Panc1 (cell line): ENCODE results near the gene GPATCH11. TPM values are rescaled to one million over a fixed set of nuclear protein-coding genes. Genes with fewer than 3 reads are reported as not detected.

ENCODE experiments used
- ATAC-seq: fragments of 200-7000 bp; cut with Tn5 transposase; 2 replicates; pipeline ENCODE4 v1.9.1; 2020; ENCODE audit warnings: mild to moderate bottlenecking, moderate library complexity
- BruUV-seq: library from RNA; stranded (reverse); fragments of 400-500 nt; replicated peaks from 2 replicates; lab custom pipeline; 2021; lab: Mats Ljungman, UMichigan
- CTCF ChIA-PET: fragments of 300-600 bp; sonication (Branson Sonifier 250); formaldehyde crosslinking; loops from one replicate; lab custom pipeline; 2022; ENCODE audit warnings: antibody characterized with exemption; lab: Charles Lee
- POLR2A ChIA-PET: fragments of 300-600 bp; sonication (Branson Sonifier 250); formaldehyde crosslinking; loops from one replicate; lab custom pipeline; 2022; ENCODE audit warnings: antibody characterized with exemption; lab: Charles Lee
- DNase-seq: peaks from one replicate; pipeline ENCODE4 v3.0.0-alpha.2; 2010; ENCODE audit warnings: low read depth, low spot score
- H3K27ac ChIP-seq: 2 replicates; pipeline ENCODE4 v1.5.1; 2011; ENCODE audit warnings: mild to moderate bottlenecking, low read length, inconsistent platforms
- H3K27me3 ChIP-seq: fragments of 200-500 bp; sonication (Bioruptor generic); 2 replicates; pipeline ENCODE4 v1.6.0; 2014; ENCODE audit warnings: low read length, inconsistent platforms; ENCODE audit not compliant: control insufficient read depth, insufficient read depth
- H3K36me3 ChIP-seq: fragments of 200-500 bp; sonication (Bioruptor generic); 2 replicates; pipeline ENCODE4 v1.5.1; 2014; ENCODE audit warnings: inconsistent platforms, mild to moderate bottlenecking, low read length, moderate library complexity; ENCODE audit not compliant: control insufficient read depth, insufficient read depth
- H3K4me1 ChIP-seq: 2 replicates; pipeline ENCODE4 v1.5.1; 2011; ENCODE audit warnings: inconsistent platforms, mild to moderate bottlenecking, low read length, moderate library complexity; ENCODE audit not compliant: control insufficient read depth, insufficient read depth
- H3K4me3 ChIP-seq, 2 experiments: 2 replicates each; pipeline ENCODE4 v1.5.1; 2011 to 2012; ENCODE audit warnings: low read depth in 2 of 2, low read length in 2 of 2, mild to moderate bottlenecking in 2 of 2, inconsistent platforms in 1 of 2, moderate library complexity in 1 of 2
- H3K9me3 ChIP-seq: fragments of 200-500 bp; sonication (Bioruptor generic); 2 replicates; pipeline ENCODE4 v1.5.1; 2014; ENCODE audit warnings: low read depth, mild to moderate bottlenecking, inconsistent platforms, low read length, moderate library complexity; ENCODE audit not compliant: control insufficient read depth, insufficient read depth
- POLR2AphosphoS5 ChIP-seq: IDR thresholded peaks from 2 replicates; pipeline ENCODE4 v1.6.1; 2012; ENCODE audit warnings: mild to moderate bottlenecking, low read depth, low read length, moderate library complexity
- SIN3A ChIP-seq: IDR thresholded peaks from 2 replicates; pipeline ENCODE4 v1.6.1; 2012; ENCODE audit warnings: low read depth, mild to moderate bottlenecking, low read length, moderate library complexity, borderline replicate concordance; ENCODE audit not compliant: insufficient read depth
- TCF7L2 ChIP-seq: IDR thresholded peaks from 2 replicates; pipeline ENCODE4 v1.6.1; 2011; ENCODE audit warnings: mild to moderate bottlenecking, low read depth, low read length, inconsistent platforms
- in situ Hi-C: cut with HindIII; loops from 2 replicates; pipeline ENCODE4 v1.10.0; 2016; ENCODE audit warnings: low sequenced_read_pairs, low pct_unique_long_range_greater_than_20kb
- intact Hi-C: fragments of 100-400 bp; cut with micrococcal nuclease; formaldehyde crosslinking; loops from one replicate; pipeline ENCODE4 v1.10.0; 2022; ENCODE audit not compliant: unreplicated experiment
- total RNA-seq: library from RNA; stranded (reverse); gene quantifications from one replicate; pipeline ENCODE4 v1.2.1, GENCODE V29; 2021; ENCODE audit not compliant: unreplicated experiment
- TF ChIP-seq, protein P1 (sequence below), 2 experiments: IDR thresholded peaks; 2 replicates each; pipeline ENCODE4 v1.6.1; 2011 to 2012; ENCODE audit warnings: low read depth in 2 of 2, control low read depth in 1 of 2, low read length in 1 of 2, mild to moderate bottlenecking in 1 of 2, moderate library complexity in 1 of 2; ENCODE audit not compliant: insufficient read depth in 1 of 2
- TF ChIP-seq, protein P2 (sequence below): fragments of 450-650 bp; IDR thresholded peaks from 2 replicates; pipeline ENCODE4 v1.5.1; 2017; ENCODE audit warnings: mild to moderate bottlenecking

The GPATCH11 gene
- total RNA-seq, 1 experiment from 2014 or later, result 7.1 TPM

DNA sequence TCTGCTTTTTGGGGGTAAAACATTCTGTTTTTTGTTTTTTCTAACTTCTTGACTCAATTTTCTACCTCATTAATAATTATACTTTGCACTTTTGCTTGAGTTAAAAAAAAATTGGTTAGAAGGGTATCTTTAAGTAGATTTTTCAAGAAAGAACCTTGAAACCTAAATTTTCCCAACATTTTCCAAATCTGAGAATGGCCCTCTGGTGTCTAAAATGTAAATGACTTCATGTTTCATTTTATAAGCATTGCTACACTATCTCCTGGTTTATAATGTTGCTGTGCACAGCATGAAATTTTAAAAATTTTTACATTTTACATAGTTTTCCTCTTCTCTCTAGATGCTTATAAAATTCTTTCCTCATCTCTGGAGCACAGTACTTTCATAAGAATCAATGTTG lies 58.2 kb downstream of the GPATCH11 start:
- no peaks in the 10 kb centered on the region for H3K27me3 ChIP-seq
- ChIA-PET POLR2A (no interaction called here), CTCF (no interaction called here)
- TF ChIP-seq, protein P1, sequence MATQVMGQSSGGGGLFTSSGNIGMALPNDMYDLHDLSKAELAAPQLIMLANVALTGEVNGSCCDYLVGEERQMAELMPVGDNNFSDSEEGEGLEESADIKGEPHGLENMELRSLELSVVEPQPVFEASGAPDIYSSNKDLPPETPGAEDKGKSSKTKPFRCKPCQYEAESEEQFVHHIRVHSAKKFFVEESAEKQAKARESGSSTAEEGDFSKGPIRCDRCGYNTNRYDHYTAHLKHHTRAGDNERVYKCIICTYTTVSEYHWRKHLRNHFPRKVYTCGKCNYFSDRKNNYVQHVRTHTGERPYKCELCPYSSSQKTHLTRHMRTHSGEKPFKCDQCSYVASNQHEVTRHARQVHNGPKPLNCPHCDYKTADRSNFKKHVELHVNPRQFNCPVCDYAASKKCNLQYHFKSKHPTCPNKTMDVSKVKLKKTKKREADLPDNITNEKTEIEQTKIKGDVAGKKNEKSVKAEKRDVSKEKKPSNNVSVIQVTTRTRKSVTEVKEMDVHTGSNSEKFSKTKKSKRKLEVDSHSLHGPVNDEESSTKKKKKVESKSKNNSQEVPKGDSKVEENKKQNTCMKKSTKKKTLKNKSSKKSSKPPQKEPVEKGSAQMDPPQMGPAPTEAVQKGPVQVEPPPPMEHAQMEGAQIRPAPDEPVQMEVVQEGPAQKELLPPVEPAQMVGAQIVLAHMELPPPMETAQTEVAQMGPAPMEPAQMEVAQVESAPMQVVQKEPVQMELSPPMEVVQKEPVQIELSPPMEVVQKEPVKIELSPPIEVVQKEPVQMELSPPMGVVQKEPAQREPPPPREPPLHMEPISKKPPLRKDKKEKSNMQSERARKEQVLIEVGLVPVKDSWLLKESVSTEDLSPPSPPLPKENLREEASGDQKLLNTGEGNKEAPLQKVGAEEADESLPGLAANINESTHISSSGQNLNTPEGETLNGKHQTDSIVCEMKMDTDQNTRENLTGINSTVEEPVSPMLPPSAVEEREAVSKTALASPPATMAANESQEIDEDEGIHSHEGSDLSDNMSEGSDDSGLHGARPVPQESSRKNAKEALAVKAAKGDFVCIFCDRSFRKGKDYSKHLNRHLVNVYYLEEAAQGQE (IDR thresholded peaks at IDR 0.05; ENCODE audit: insufficient read depth in 1 of 2, low read depth in 2 of 2, low read length in 1 of 2), result no peak
- TF ChIP-seq POLR2AphosphoS5, result no peak
- TF ChIP-seq SIN3A, result no peak
- TF ChIP-seq TCF7L2, result no peak
- TF ChIP-seq, protein P2, sequence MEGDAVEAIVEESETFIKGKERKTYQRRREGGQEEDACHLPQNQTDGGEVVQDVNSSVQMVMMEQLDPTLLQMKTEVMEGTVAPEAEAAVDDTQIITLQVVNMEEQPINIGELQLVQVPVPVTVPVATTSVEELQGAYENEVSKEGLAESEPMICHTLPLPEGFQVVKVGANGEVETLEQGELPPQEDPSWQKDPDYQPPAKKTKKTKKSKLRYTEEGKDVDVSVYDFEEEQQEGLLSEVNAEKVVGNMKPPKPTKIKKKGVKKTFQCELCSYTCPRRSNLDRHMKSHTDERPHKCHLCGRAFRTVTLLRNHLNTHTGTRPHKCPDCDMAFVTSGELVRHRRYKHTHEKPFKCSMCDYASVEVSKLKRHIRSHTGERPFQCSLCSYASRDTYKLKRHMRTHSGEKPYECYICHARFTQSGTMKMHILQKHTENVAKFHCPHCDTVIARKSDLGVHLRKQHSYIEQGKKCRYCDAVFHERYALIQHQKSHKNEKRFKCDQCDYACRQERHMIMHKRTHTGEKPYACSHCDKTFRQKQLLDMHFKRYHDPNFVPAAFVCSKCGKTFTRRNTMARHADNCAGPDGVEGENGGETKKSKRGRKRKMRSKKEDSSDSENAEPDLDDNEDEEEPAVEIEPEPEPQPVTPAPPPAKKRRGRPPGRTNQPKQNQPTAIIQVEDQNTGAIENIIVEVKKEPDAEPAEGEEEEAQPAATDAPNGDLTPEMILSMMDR, result no peak
- no peaks in the 10 kb centered on the region for H3K9me3 ChIP-seq
- peaks cover 27% of the 10 kb centered on the region for H3K36me3 ChIP-seq
- no TSS peak for BruUV-seq
- no peak for ATAC-seq
- no peak for DNase-seq
- in situ Hi-C loops, result no loop called here
- no peak overlapping the region for H3K4me3 ChIP-seq
- no peaks in the 10 kb centered on the region for H3K4me1 ChIP-seq
- intact Hi-C loops, result no loop called here
- no peak overlapping the region for H3K27ac ChIP-seq

DNA sequence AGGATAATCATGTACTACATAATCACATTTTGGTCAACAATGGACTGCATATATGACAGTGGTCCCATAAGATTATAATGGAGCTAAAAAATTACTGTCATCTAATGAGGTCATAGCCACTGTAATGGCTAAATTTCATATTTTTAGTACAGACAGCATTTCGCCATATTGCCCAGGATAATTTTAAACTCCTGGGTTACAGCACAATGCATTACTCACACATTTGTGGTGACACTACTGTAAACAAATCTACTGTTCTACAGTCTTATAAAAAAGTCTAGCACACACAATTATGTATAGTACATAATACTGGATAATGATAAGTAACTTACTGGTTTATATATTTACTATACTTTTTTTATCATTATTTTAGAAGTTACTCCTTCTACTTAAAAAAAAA lies 59.7 kb downstream of the GPATCH11 start:
- no peaks in the 10 kb centered on the region for H3K9me3 ChIP-seq
- no peaks in the 10 kb centered on the region for H3K27me3 ChIP-seq
- H3K4me3 ChIP-seq, result no peak overlapping the region
- ATAC-seq, result no peak
- intact Hi-C loops, result no loop called here
- CTCF ChIA-PET, result no interaction called here
- BruUV-seq, result no TSS peak
- TF ChIP-seq SIN3A, result no peak
- TF ChIP-seq POLR2AphosphoS5, result no peak
- TF ChIP-seq, protein P1 (IDR thresholded peaks at IDR 0.05; ENCODE audit: insufficient read depth in 1 of 2, low read depth in 2 of 2, low read length in 1 of 2), result no peak
- TF ChIP-seq TCF7L2, result no peak
- TF ChIP-seq, protein P2, result no peak
- H3K36me3 ChIP-seq, result peaks cover 22% of the 10 kb centered on the region
- no peaks in the 10 kb centered on the region for H3K4me1 ChIP-seq
- in situ Hi-C loops, result no loop called here
- POLR2A ChIA-PET, result interaction anchor here (0.6 kb wide), 1 partner anchor 94 kb away, joined by 8 read pairs; no protein-coding TSS in a partner anchor
- no peak for DNase-seq
- no peak overlapping the region for H3K27ac ChIP-seq
